GM12878 (cell line): ENCODE data around the gene MCFD2. TPM values are rescaled to one million over a fixed set of nuclear protein-coding genes. Genes with fewer than 3 reads are reported as not detected.

Experiments used
- ATAC-seq: fragments of 200-7000 bp; cut with Tn5 transposase; 3 replicates; pipeline ENCODE4 v1.9.1; 2020; ENCODE audit warnings: mild to moderate bottlenecking, moderate library complexity
- BruUV-seq: library from RNA; stranded (reverse); fragments of 400-500 nt; replicated peaks from 2 replicates; lab custom pipeline; 2021; lab: Mats Ljungman, UMichigan
- CTCF ChIA-PET: fragments of 300-600 bp; sonication (Branson Sonifier 250); formaldehyde crosslinking; extraction: SDS; loops from one replicate; lab custom pipeline; 2021; ENCODE audit warnings: inconsistent platforms; lab: Yijun Ruan, JAX
- POLR2A ChIA-PET: fragments of 350-600 bp; formaldehyde crosslinking; extraction: SDS; loops from one replicate; lab custom pipeline; 2021; ENCODE audit warnings: inconsistent platforms; lab: Charles Lee
- RAD21 ChIA-PET: fragments of 300-600 bp; sonication (Branson Sonifier 250); formaldehyde crosslinking; loops from one replicate; lab custom pipeline; 2023; ENCODE audit warnings: antibody characterized with exemption; ENCODE audit not compliant: unreplicated experiment; lab: Charles Lee
- SMC1A ChIA-PET: fragments of 300-600 bp; sonication (Branson Sonifier 250); formaldehyde crosslinking; loops from one replicate; lab custom pipeline; 2023; ENCODE audit not compliant: unreplicated experiment, uncharacterized antibody; lab: Charles Lee
- DNase-seq: peaks from one replicate; pipeline ENCODE4 v3.0.0-alpha.2; 2011; ENCODE audit warnings: low read depth, low spot score
- FAIRE-seq: peaks from 3 replicates; lab custom pipeline; 2011; peaks lifted over from hg19 to GRCh38; lab: Jason Lieb, UNC
- H2AFZ ChIP-seq: 2 replicates; pipeline ENCODE4 v1.6.0; 2011; ENCODE audit warnings: low read depth, low read length, control low read depth; ENCODE audit not compliant: control insufficient read depth
- H3K27ac ChIP-seq: 2 replicates; pipeline ENCODE4 v1.5.1; 2011; ENCODE audit warnings: control low read depth; ENCODE audit not compliant: control insufficient read depth, insufficient read depth
- H3K27me3 ChIP-seq, 2 experiments: replicated peaks in 1 of 2; 2 replicates each; pipeline versions ENCODE4 v1.6.0 to v1.6.1; 2011; ENCODE audit warnings: low read length in 1 of 2; ENCODE audit not compliant: control insufficient read depth in 2 of 2, insufficient read depth in 2 of 2
- H3K36me3 ChIP-seq, 2 experiments: 2 replicates each; pipeline ENCODE4 v1.5.1; 2011; ENCODE audit warnings: low read length in 1 of 2; ENCODE audit not compliant: control insufficient read depth in 2 of 2, insufficient read depth in 2 of 2
- H3K4me1 ChIP-seq: 2 replicates; pipeline ENCODE4 v1.6.1; 2011; ENCODE audit warnings: mild to moderate bottlenecking, low read length, moderate library complexity, mixed read lengths; ENCODE audit not compliant: control insufficient read depth, insufficient read depth
- H3K4me2 ChIP-seq: 2 replicates; pipeline ENCODE4 v1.6.0; 2011; ENCODE audit warnings: control low read depth; ENCODE audit not compliant: control insufficient read depth, insufficient read depth
- H3K4me3 ChIP-seq: fragments of 200-600 bp; sonication (generic); 2 replicates; pipeline ENCODE4 v1.5.1; 2016
- H3K79me2 ChIP-seq: 2 replicates; pipeline ENCODE4 v1.6.0; 2011; ENCODE audit warnings: low read length; ENCODE audit not compliant: control insufficient read depth, insufficient read depth
- H3K9ac ChIP-seq: 2 replicates; pipeline ENCODE4 v1.8.0; 2011; ENCODE audit warnings: low read length, control low read depth, mixed read lengths; ENCODE audit not compliant: control insufficient read depth, insufficient read depth
- H3K9me3 ChIP-seq: replicated peaks from 3 replicates; pipeline ENCODE4 v1.5.1; 2011; ENCODE audit warnings: mild to moderate bottlenecking, low read length; ENCODE audit not compliant: control insufficient read depth, insufficient read depth
- H4K20me1 ChIP-seq: 2 replicates; pipeline ENCODE4 v1.6.0; 2011; ENCODE audit not compliant: control insufficient read depth, insufficient read depth
- MTA3 ChIP-seq: IDR thresholded peaks from 2 replicates; pipeline ENCODE4 v1.6.1; 2012; ENCODE audit warnings: low read length, inconsistent platforms, borderline replicate concordance
- WGBS: methylation state at CpG from one replicate; pipeline ENCODE4 v1.1.6; 2016; ENCODE audit warnings: low lambda C conversion rate; ENCODE audit not compliant: insufficient replicate concordance, insufficient coverage; ENCODE audit errors: missing lambda C conversion rate; 5-methylcytosine and 5-hydroxymethylcytosine counted together
- in situ Hi-C: fragments of 300-500 bp; cut with MboI; formaldehyde crosslinking; loops from 9 replicates; pipeline ENCODE4 v1.14.3; 2018; ENCODE audit warnings: mixed read lengths
- intact Hi-C: fragments of 100-400 bp; cut with micrococcal nuclease; formaldehyde crosslinking; loops from one replicate; pipeline ENCODE4 v1.14.2; 2022; ENCODE audit not compliant: unreplicated experiment
- polyA plus RNA-seq, 11 experiments: library from polyadenylated mRNA; depleted of rRNA in 4 of 11; unstranded in 6 of 11; stranded (reverse) in 5 of 11; fragments of >200 nt; fragmentation: Nextera tagmentation in 4 of 11; fragmentation: Illumina TruSeq in 1 of 11; extraction: Ambion mirVana in 4 of 11; extraction: Trizol in 1 of 11; gene quantifications; 1 replicate in 1 of 11; 2 replicates in 10 of 11; pipeline versions ENCODE4 v1.2.1 to v1.2.3, GENCODE V29; 2011 to 2016; ENCODE audit warnings: inconsistent platforms in 2 of 11, missing spikeins in 2 of 11, low read depth in 1 of 11
- total RNA-seq, 4 experiments: library from RNA; depleted of rRNA in 3 of 4; stranded (reverse); fragments of >200 nt in 3 of 4; fragmentation: Illumina TruSeq in 1 of 4; extraction: Trizol in 1 of 4; gene quantifications; 2 replicates each; pipeline versions ENCODE4 v1.2.1 to v1.2.3, GENCODE V29; 2013 to 2021
- TF ChIP-seq, protein P1 (sequence below): fragments of 150-350 bp; IDR thresholded peaks from 2 replicates; pipeline ENCODE4 v1.6.1; 2016; ENCODE audit warnings: low read depth, low read length

MCFD2 gene
- total and polyA plus RNA-seq, 10 of the 15 experiments (the other 5 are each of a cell fraction or from before 2014, with no cell fraction given), result 35.0 to 57.3 (median 40.3) TPM

GRCh38 chr2:46922606-46923005 is 7.0 kb upstream of the MCFD2 start:
- 73% methylated on average over 4 of the region's 4 CpGs for WGBS
- H3K27me3 ChIP-seq, result no peaks in the 10 kb centered on the region
- peaks cover 5% of the 10 kb centered on the region for H3K9me3 ChIP-seq
- no peak for TF ChIP-seq MTA3
- TF ChIP-seq, protein P1, sequence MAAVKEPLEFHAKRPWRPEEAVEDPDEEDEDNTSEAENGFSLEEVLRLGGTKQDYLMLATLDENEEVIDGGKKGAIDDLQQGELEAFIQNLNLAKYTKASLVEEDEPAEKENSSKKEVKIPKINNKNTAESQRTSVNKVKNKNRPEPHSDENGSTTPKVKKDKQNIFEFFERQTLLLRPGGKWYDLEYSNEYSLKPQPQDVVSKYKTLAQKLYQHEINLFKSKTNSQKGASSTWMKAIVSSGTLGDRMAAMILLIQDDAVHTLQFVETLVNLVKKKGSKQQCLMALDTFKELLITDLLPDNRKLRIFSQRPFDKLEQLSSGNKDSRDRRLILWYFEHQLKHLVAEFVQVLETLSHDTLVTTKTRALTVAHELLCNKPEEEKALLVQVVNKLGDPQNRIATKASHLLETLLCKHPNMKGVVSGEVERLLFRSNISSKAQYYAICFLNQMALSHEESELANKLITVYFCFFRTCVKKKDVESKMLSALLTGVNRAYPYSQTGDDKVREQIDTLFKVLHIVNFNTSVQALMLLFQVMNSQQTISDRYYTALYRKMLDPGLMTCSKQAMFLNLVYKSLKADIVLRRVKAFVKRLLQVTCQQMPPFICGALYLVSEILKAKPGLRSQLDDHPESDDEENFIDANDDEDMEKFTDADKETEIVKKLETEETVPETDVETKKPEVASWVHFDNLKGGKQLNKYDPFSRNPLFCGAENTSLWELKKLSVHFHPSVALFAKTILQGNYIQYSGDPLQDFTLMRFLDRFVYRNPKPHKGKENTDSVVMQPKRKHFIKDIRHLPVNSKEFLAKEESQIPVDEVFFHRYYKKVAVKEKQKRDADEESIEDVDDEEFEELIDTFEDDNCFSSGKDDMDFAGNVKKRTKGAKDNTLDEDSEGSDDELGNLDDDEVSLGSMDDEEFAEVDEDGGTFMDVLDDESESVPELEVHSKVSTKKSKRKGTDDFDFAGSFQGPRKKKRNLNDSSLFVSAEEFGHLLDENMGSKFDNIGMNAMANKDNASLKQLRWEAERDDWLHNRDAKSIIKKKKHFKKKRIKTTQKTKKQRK, result no peak
- peaks cover 9% of the 10 kb centered on the region for H3K4me1 ChIP-seq
- H3K27ac ChIP-seq, result no peak overlapping the region
- no peak overlapping the region for H2AFZ ChIP-seq
- no peak overlapping the region for H3K4me3 ChIP-seq
- no peak for DNase-seq
- ChIA-PET POLR2A (interaction anchor here (1.1 to 1.2 kb wide), 2 partner anchors 13 to 60 kb away, joined by 3 to 4 read pairs; no protein-coding TSS in a partner anchor), SMC1A (interaction anchor here (1.0 to 2.4 kb wide), 3 partner anchors 11 to 14 kb away, joined by 4 to 7 read pairs (median 5); no protein-coding TSS in a partner anchor), RAD21 (interaction anchor here (0.7 kb wide), 1 partner anchor 401 kb away, joined by 4 read pairs; no protein-coding TSS in a partner anchor), CTCF (interaction anchor here (1.2 to 3.5 kb wide), 3 partner anchors 14 to 400 kb away, joined by 3 to 18 read pairs (median 4); no protein-coding TSS in a partner anchor)
- no peak for FAIRE-seq
- no peak for ATAC-seq
- no TSS peak for BruUV-seq
- H3K9ac ChIP-seq, result no peak overlapping the region
- H3K79me2 ChIP-seq, result no peaks in the 10 kb centered on the region
- H3K36me3 ChIP-seq, result no peaks in the 10 kb centered on the region
- intact Hi-C loops (no loop called here), in situ Hi-C loops (no loop called here)
- no peak overlapping the region for H3K4me2 ChIP-seq
- H4K20me1 ChIP-seq, result no peaks in the 10 kb centered on the region
